Upper lobe of left lung (tissue), 6 donors: Measurements from ENCODE around the gene RNF146. TPM values are rescaled to one million over a fixed set of nuclear protein-coding genes. Genes with fewer than 3 reads are reported as not detected.
"Not testable (repeated sequence)": the region's sequence is repeated elsewhere in the genome, so short reads cannot be mapped to it uniquely, and the experiment has no call there.

Source experiments
- ATAC-seq, 2 donors: fragments of 200-7000 bp; cut with Tn5 transposase; one replicate each; pipeline ENCODE4 v1.9.1; 2022; ENCODE audit warnings: mild to moderate bottlenecking in 2 of 2, moderate library complexity in 2 of 2; ENCODE audit not compliant: low FRiP score in 2 of 2
- DNase-seq, 2 donors: peaks; one replicate each; pipeline ENCODE4 v3.0.0-alpha.2; 2019 to 2020
- H3K27ac ChIP-seq, 4 donors: fragments of 200-600 bp; sonication (generic); one replicate each; pipeline ENCODE4 v1.5.1; 2016 to 2019
- H3K27me3 ChIP-seq, 4 donors: fragments of 200-600 bp; sonication (generic); one replicate each; pipeline ENCODE4 v1.5.1; 2017 to 2019
- H3K36me3 ChIP-seq, 4 donors: fragments of 200-600 bp; sonication (generic); one replicate each; pipeline ENCODE4 v1.5.1; 2016 to 2019
- H3K4me1 ChIP-seq, 4 donors: fragments of 200-600 bp; sonication (generic); one replicate each; pipeline ENCODE4 v1.5.1; 2018 to 2019
- H3K4me3 ChIP-seq, 4 donors: fragments of 200-600 bp; sonication (generic); one replicate each; pipeline ENCODE4 v1.5.1; 2017 to 2019; ENCODE audit warnings: mild to moderate bottlenecking in 2 of 4, moderate library complexity in 1 of 4
- H3K9me3 ChIP-seq, 4 donors: fragments of 200-600 bp; sonication (generic); one replicate each; pipeline ENCODE4 v1.5.1; 2018 to 2019
- EP300 ChIP-seq, 4 donors: sonication (generic); formaldehyde crosslinking; IDR thresholded peaks; one replicate each; pipeline ENCODE4 v1.5.1; 2017; ENCODE audit warnings: antibody characterized with exemption in 4 of 4, control low read depth in 2 of 4
- POLR2A ChIP-seq, 4 donors: fragments of 450-650 bp; IDR thresholded peaks; one replicate each; pipeline ENCODE4 v1.5.1; 2016 to 2017; ENCODE audit warnings: antibody characterized with exemption in 4 of 4, mild to moderate bottlenecking in 2 of 4
- POLR2AphosphoS5 ChIP-seq, 2 donors: sonication (generic); formaldehyde crosslinking; IDR thresholded peaks; one replicate each; pipeline ENCODE4 v1.5.1; 2017; ENCODE audit warnings: antibody characterized with exemption in 2 of 2
- WGBS, 2 donors: methylation state at CpG; one replicate each; pipeline ENCODE4 v1.1.5; 2017 to 2018; 5-methylcytosine and 5-hydroxymethylcytosine counted together
- total RNA-seq, 6 donors: library from RNA; depleted of rRNA in 4 of 6; stranded (reverse); fragments of >200 nt in 4 of 6; gene quantifications; one replicate each; pipeline versions ENCODE4 v1.1.0 to v1.2.1, GENCODE V29; 2016 to 2021
- TF ChIP-seq, protein P1 (sequence below), 6 experiments: fragments of 450-650 bp in 4 of 6; fragments of 200-600 bp in 2 of 6; sonication (generic) in 2 of 6; IDR thresholded peaks; one replicate each; pipeline ENCODE4 v1.5.1; 2016 to 2019; ENCODE audit warnings: antibody characterized with exemption in 6 of 6
- donor health status: DM: no; HTN: no; CAD: no; lungs with moderate emphysema.
- donor health status: DM: no; HTN: yes; CAD: no; lungs with severe emphysema.

The RNF146 gene
- total RNA-seq, 6 donors from 2014 or later, result 28.1 to 106 (median 53.0) TPM

- Histone ChIP-seq H3K27ac (peak overlapping the region in 1 of 4 donors; percentile 55), H3K27me3 (no peaks in the 10 kb centered on the region), H3K4me3 (no peak overlapping the region), H3K9me3 (no peaks in the 10 kb centered on the region), H3K36me3 (peaks cover 0 to 30% (median 3%) of the 10 kb centered on the region in 4 donors), H3K4me1 (peaks cover 0 to 4% (median 0%) of the 10 kb centered on the region in 4 donors)
- DNase-seq (no peak), ATAC-seq (peak in 1 of 2 donors; percentile 40)
- TF ChIP-seq, protein P1, sequence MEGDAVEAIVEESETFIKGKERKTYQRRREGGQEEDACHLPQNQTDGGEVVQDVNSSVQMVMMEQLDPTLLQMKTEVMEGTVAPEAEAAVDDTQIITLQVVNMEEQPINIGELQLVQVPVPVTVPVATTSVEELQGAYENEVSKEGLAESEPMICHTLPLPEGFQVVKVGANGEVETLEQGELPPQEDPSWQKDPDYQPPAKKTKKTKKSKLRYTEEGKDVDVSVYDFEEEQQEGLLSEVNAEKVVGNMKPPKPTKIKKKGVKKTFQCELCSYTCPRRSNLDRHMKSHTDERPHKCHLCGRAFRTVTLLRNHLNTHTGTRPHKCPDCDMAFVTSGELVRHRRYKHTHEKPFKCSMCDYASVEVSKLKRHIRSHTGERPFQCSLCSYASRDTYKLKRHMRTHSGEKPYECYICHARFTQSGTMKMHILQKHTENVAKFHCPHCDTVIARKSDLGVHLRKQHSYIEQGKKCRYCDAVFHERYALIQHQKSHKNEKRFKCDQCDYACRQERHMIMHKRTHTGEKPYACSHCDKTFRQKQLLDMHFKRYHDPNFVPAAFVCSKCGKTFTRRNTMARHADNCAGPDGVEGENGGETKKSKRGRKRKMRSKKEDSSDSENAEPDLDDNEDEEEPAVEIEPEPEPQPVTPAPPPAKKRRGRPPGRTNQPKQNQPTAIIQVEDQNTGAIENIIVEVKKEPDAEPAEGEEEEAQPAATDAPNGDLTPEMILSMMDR (IDR thresholded peaks at IDR 0.05), result no peak
- TF ChIP-seq POLR2A (IDR thresholded peaks at IDR 0.05) (no peak), EP300 (IDR thresholded peaks at IDR 0.05) (no peak), POLR2AphosphoS5 (IDR thresholded peaks at IDR 0.05) (no peak)
- WGBS, 2 donors, result 64 to 66% methylated on average over 6 of the region's 6 CpGs
These were observed 50.9 kb downstream of the RNF146 start for GRCh38 chr6:127317388-127318128.

DNA sequence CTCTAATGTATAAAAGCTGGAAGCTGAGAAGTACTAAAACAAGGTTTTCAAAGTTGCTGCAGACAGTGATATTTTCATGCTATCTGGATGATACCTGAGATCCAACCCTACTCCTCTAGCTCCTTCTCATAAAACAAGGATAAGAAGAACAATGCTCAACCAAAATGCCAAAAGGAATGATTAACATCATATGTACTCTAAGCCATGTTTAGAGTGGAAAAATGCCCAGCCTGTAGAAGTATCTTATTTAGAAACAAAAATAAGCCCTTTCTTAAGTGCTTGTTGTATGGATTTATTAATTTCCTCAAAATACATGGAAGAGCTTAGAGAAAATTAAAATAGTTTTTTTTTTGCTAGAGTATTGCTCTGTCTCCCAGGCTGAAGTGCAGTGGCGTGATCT, 53.0 kb downstream of the RNF146 start:
- WGBS, 2 donors, result 94 to 100% methylated on average over 1 of the region's 1 CpG
- no peaks in the 10 kb centered on the region for H3K9me3 ChIP-seq
- H3K27ac ChIP-seq, result no peak overlapping the region
- peaks cover 0 to 28% (median 0%) of the 10 kb centered on the region in 4 donors for H3K36me3 ChIP-seq
- H3K27me3 ChIP-seq, result no peaks in the 10 kb centered on the region
- H3K4me1 ChIP-seq, result peaks cover 0 to 4% (median 0%) of the 10 kb centered on the region in 4 donors
- ATAC-seq (no peak), DNase-seq (no peak)
- H3K4me3 ChIP-seq, result no peak overlapping the region
- TF ChIP-seq POLR2A (IDR thresholded peaks at IDR 0.05) (no peak), EP300 (IDR thresholded peaks at IDR 0.05) (no peak), POLR2AphosphoS5 (IDR thresholded peaks at IDR 0.05) (no peak)
- TF ChIP-seq, protein P1 (IDR thresholded peaks at IDR 0.05), result no peak

DNA sequence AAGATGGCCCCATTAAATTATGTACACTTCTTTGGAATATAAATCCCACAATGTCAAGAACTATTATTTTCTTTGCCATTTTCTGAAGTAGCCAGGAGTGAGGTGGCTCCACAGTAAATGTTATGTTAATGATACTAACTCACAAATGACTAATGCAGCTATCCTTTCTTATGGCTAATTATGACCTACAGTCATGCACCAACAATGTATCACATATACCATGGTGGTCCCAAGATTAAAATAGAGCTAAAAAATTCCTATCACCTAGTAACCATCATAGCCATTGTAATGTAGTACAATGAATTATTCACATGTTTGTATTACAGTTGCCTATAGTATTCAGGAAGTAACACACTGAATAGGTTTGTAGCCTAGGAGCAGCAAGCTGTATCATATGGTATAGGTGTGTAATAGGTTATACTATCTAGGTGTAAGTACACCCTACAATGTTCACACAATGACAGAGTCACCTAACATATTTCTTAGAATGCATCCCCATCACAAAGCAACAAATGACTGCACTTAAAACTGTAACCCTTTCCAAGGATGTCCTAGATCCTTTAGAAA, 61.5 kb downstream of the RNF146 start:
- Histone ChIP-seq H3K4me1 (peaks cover 0 to 6% (median 0%) of the 10 kb centered on the region in 4 donors), H3K36me3 (peaks cover 0 to 51% (median 10%) of the 10 kb centered on the region in 4 donors), H3K4me3 (no peak overlapping the region), H3K9me3 (no peaks in the 10 kb centered on the region), H3K27ac (no peak overlapping the region), H3K27me3 (no peaks in the 10 kb centered on the region)
- ATAC-seq, result no peak
- TF ChIP-seq POLR2AphosphoS5 (IDR thresholded peaks at IDR 0.05), result no peak
- no peak for TF ChIP-seq EP300 (IDR thresholded peaks at IDR 0.05)
- TF ChIP-seq, protein P1 (IDR thresholded peaks at IDR 0.05), result no peak
- TF ChIP-seq POLR2A (IDR thresholded peaks at IDR 0.05), result no peak
- DNase-seq, result no peak

GRCh38 chr6:127331256-127331655, 64.6 kb downstream of the RNF146 start:
- not testable (repeated sequence) for H3K27me3 ChIP-seq, ATAC-seq
- WGBS, 2 donors, result 80 to 81% methylated on average over 3 of the region's 3 CpGs

DNA sequence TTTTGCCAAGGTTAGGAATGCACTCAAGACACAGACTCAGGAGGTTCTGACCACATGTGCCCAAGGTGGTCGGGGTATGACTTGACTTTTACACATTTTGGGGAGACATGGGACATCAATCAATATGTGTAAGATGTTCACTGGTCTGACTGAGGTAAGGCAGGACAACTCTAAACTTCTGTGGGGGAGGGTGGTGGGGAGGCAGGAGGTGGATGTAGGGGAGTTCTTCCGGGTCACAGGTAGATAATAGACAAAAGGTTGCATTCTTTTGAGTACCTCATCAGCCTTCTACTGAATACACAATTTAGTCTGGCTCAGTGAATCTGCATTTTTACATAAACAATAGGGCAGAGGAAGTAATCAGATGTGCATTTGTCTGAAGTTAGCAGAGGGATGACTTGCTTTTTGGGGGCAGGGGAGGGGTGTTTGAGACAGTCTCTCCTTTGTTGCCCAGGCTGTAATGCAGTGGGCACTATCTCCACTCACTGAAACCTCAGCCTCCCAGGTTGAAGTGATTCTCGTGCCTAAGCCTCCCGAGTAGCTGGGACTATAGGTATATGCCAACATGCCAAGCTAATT, 65.8 kb downstream of the RNF146 start:
- ATAC-seq (no peak), DNase-seq (no peak)
- 38 to 61% methylated on average over 2 to 4 of the region's 4 CpGs for WGBS, 2 donors
- peaks cover 0 to 23% (median 0%) of the 10 kb centered on the region in 4 donors for H3K36me3 ChIP-seq
- no peaks in the 10 kb centered on the region for H3K27me3 ChIP-seq
- no peaks in the 10 kb centered on the region for H3K9me3 ChIP-seq
- peaks cover 0 to 6% (median 2%) of the 10 kb centered on the region in 4 donors for H3K4me1 ChIP-seq
- TF ChIP-seq EP300 (IDR thresholded peaks at IDR 0.05), result no peak
- TF ChIP-seq, protein P1 (IDR thresholded peaks at IDR 0.05), result no peak
- TF ChIP-seq POLR2AphosphoS5 (IDR thresholded peaks at IDR 0.05), result no peak
- no peak overlapping the region for H3K4me3 ChIP-seq
- no peak overlapping the region for H3K27ac ChIP-seq

More at GRCh38 chr6:127331256-127331655, 64.6 kb downstream of the RNF146 start:
- DNase-seq, H3K4me1 ChIP-seq, H3K27ac ChIP-seq, H3K9me3 ChIP-seq, H3K4me3 ChIP-seq: not testable (repeated sequence)
- H3K36me3 ChIP-seq, result peaks cover 0 to 33% (median 2%) of the 10 kb centered on the region in 4 donors
